GM06990 (cell line): ENCODE measurements around the gene MOB3B.
"Not testable (repeated sequence)": the region's sequence is repeated elsewhere in the genome, so short reads cannot be mapped to it uniquely, and the experiment has no call there.

Experiments
- DNase-seq: peaks from one replicate; pipeline ENCODE4 v3.0.0-alpha.2; 2011; ENCODE audit not compliant: insufficient read length; ENCODE audit errors: extremely low read depth
- H3K27me3 ChIP-seq: replicated peaks from 2 replicates; pipeline ENCODE4 v1.6.0; 2011; ENCODE audit warnings: low read length; ENCODE audit not compliant: control insufficient read depth, insufficient read depth
- H3K36me3 ChIP-seq: 2 replicates; pipeline ENCODE4 v1.5.1; 2011; ENCODE audit warnings: low read length; ENCODE audit not compliant: control insufficient read depth, insufficient read depth
- H3K4me3 ChIP-seq: replicated peaks from 2 replicates; pipeline ENCODE4 v1.5.1; 2011; ENCODE audit warnings: low read depth, mild to moderate bottlenecking, control low read depth, low read length
- CTCF ChIP-seq: IDR thresholded peaks from 2 replicates; pipeline ENCODE4 v1.5.1; 2011; ENCODE audit warnings: low read length, control low read depth, mild to moderate bottlenecking, inconsistent platforms; ENCODE audit not compliant: insufficient read depth, poor library complexity, severe bottlenecking

MOB3B gene

DNA sequence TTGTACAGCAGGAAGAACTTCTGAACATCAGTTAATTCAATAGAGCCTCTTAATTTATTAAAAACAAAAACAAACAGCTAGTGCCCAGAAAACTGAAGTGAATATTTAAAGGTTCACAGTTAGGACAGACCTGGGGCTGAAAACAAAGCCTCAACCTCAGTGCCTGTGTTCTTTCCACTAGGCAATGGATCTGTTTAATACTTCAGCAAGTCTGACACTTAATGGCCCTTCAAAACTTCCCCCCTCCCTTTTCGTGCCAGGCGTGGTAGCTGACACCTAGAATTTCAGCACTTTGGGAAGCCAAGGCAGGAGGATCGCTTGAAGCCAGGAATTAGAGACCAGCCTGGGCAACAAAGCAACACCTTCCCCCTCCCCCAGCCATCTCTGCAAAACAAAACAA is 60.1 kb downstream of the MOB3B start:
- Histone ChIP-seq H3K27me3 (no peaks in the 10 kb centered on the region), H3K4me3 (no peak overlapping the region), H3K36me3 (no peaks in the 10 kb centered on the region)
- TF ChIP-seq CTCF: no peak
- DNase-seq: no peak

DNA sequence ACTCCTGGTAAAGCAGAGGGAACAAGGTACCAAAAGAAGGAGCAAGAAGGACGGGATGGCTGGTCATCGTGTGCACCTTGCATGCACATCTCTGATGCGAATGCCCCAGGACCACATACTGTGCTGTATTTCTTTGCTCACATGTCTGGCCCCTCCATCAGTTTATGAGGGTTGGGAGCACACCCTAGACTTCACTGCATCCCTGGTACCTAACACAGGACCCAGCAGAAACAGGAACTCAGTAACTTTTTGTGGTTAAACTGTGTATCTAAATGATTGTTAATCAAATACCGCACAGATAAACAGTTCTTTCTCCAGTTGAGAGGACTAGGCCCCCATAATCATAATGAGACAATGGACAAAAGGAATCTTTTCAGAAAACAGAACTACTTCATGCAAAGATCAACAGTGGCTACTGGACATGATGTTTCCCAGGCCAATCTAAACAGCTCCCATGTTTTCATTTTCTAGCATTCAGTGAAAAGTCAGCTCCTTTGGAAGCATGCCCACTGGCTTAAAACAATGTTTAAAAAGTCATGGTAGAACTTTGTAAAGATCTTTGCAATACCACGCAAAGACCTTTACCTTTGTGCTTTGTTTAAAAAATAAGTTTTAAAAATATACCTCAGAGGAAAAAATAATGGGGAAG is 61.0 kb downstream of the MOB3B start:
- no peak for TF ChIP-seq CTCF
- no peaks in the 10 kb centered on the region for H3K36me3 ChIP-seq
- DNase-seq: no peak
- H3K27me3 ChIP-seq: no peaks in the 10 kb centered on the region
- H3K4me3 ChIP-seq: no peak overlapping the region

DNA sequence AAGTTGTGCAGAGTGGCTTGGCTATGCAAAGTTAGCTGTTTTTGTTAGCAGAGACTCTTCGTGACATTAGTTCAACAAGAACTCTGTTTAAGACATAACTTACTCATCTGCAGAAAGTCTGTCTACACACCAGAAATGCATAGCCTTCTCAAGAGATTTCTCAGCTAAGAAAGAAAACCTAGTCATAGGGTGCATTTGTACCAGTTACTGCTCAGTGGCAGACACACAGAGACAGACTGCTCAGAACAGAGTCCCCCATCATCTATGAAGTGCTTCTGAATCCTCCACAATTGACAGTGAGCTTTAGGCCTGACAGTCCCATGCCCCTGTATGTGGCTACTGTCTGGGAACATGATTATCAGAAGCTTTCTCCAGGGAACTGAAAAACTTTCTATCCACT is 61.6 kb downstream of the MOB3B start:
- DNase-seq: no peak
- Histone ChIP-seq H3K4me3 (no peak overlapping the region), H3K36me3 (no peaks in the 10 kb centered on the region), H3K27me3 (no peaks in the 10 kb centered on the region)
- TF ChIP-seq CTCF: no peak

DNA sequence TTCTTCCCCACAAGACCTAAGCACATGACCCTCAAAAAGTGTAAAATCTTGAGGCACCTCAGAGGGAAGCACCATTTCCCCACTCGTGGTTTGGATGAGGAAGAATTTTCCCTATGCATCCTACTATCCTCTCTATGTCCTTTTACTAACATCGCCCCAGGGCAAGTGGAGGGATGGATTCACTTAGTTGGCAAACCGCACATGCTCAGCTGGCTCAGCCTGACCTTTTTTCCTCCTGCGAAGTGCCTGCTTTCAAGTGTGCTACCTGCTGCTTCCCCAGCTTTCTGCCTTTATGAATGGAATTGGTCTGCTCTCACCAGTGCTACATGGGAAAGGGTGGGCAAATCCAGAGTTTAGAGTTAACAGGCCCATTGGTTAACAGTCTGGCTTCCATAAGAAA is 62.1 kb downstream of the MOB3B start:
- no peaks in the 10 kb centered on the region for H3K36me3 ChIP-seq
- no peak for DNase-seq
- H3K27me3 ChIP-seq: no peaks in the 10 kb centered on the region
- no peak overlapping the region for H3K4me3 ChIP-seq
- TF ChIP-seq CTCF: no peak

- H3K27me3 ChIP-seq, H3K4me3 ChIP-seq, H3K36me3 ChIP-seq, DNase-seq: not testable (repeated sequence)
Observed at GRCh38 chr9:27466516-27466915, 63.1 kb downstream of the MOB3B start.

- DNase-seq: not testable (repeated sequence)
Observed at GRCh38 chr9:27464950-27465349, 64.7 kb downstream of the MOB3B start.

DNA sequence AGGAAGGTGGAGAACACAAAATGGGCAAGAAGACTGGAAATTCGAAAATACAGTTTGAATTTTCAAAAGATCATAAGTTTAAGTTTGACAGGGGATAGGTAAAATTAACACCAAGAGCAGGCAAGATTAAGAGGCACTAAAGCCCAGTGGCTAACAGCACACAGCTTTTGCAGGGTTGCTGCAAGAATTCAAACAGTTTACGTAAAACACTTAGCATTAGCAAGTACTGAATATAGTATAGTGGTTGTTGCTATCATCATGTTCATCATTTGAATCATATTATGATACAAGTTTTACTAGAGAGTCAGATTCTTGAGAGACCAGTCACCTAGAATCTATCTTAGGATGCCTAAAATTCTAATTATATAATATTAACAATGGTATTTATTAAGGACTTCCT is 66.8 kb downstream of the MOB3B start:
- no peaks in the 10 kb centered on the region; the same call in 1 of the 2 replicates for H3K27me3 ChIP-seq
- H3K4me3 ChIP-seq: no peak overlapping the region
- DNase-seq: no peak
- TF ChIP-seq CTCF: no peak
- H3K36me3 ChIP-seq: no peaks in the 10 kb centered on the region

More at GRCh38 chr9:27464950-27465349, 64.7 kb downstream of the MOB3B start:
- H3K4me3 ChIP-seq, H3K27me3 ChIP-seq, H3K36me3 ChIP-seq: not testable (repeated sequence)
